Left lung (tissue), 10 donors: ENCODE results near the gene CSH1. TPM values are rescaled to one million over a fixed set of nuclear protein-coding genes. Genes with fewer than 3 reads are reported as not detected.
"Not testable (repeated sequence)": the region's sequence is repeated elsewhere in the genome, so short reads cannot be mapped to it uniquely, and the experiment has no call there.

Source experiments
- ATAC-seq: fragments of 200-7000 bp; cut with Tn5 transposase; one replicate; pipeline ENCODE4 v1.9.1; 2020; ENCODE audit warnings: moderate library complexity
- DNase-seq, 4 donors: peaks; one replicate each; pipeline ENCODE4 v3.0.0-alpha.2; 2013 to 2020
- H3K27ac ChIP-seq, 2 donors: fragments of 200-600 bp; sonication (generic) in 1 of 2; one replicate each; pipeline versions ENCODE4 v1.5.0 to v1.8.0; 2020 to 2021
- H3K27me3 ChIP-seq, 2 donors: fragments of 200-600 bp; sonication (generic) in 1 of 2; one replicate each; pipeline versions ENCODE4 v1.5.0 to v1.8.0; 2020 to 2021
- H3K36me3 ChIP-seq, 2 donors: fragments of 200-600 bp; sonication (generic) in 1 of 2; one replicate each; pipeline versions ENCODE4 v1.5.0 to v1.8.0; 2020 to 2021
- H3K4me1 ChIP-seq, 2 donors: fragments of 200-600 bp; one replicate each; pipeline ENCODE4 v1.8.0; 2021
- H3K4me3 ChIP-seq, 2 donors: fragments of 200-600 bp; sonication (generic) in 1 of 2; one replicate each; pipeline versions ENCODE4 v1.5.0 to v1.8.0; 2020 to 2021; ENCODE audit warnings: mild to moderate bottlenecking in 1 of 2
- H3K9me3 ChIP-seq, 2 donors: fragments of 200-600 bp; sonication (generic) in 1 of 2; one replicate each; pipeline versions ENCODE4 v1.5.0 to v1.8.0; 2020 to 2021
- CTCF ChIP-seq, 2 donors: fragments of 200-600 bp; sonication (generic) in 1 of 2; IDR thresholded peaks; one replicate each; pipeline versions ENCODE4 v1.5.0 to v1.8.0; 2021; ENCODE audit warnings: antibody characterized with exemption in 2 of 2
- intact Hi-C, 2 donors: fragments of 100-400 bp; cut with DNase I; formaldehyde crosslinking; loops; one replicate each; pipeline versions ENCODE4 v1.11.2 to v1.14.2; 2022
- polyA plus RNA-seq, 6 donors: library from polyadenylated mRNA; unstranded; fragments of 120-200 nt; gene quantifications; one replicate each; pipeline ENCODE4 v1.2.1, GENCODE V29; 2013; ENCODE audit not compliant: insufficient read length in 6 of 6
- total RNA-seq, 2 donors: library from RNA; stranded (reverse); fragmentation: NEBNext Ultra II Directional; extraction: Animal tissue kit (Norgen Biotek cat#: 25700); gene quantifications; one replicate each; pipeline ENCODE4 v1.2.1, GENCODE V29; 2021
- donor health status: DM: no; HTN: yes; CAD: no.
- donor health status: DM: no; HTN: no; CAD: no.

CSH1 gene
- total and polyA plus RNA-seq, 8 donors = 0.26 to 21.3 (median 0.46) TPM; not detected in 3

DNA sequence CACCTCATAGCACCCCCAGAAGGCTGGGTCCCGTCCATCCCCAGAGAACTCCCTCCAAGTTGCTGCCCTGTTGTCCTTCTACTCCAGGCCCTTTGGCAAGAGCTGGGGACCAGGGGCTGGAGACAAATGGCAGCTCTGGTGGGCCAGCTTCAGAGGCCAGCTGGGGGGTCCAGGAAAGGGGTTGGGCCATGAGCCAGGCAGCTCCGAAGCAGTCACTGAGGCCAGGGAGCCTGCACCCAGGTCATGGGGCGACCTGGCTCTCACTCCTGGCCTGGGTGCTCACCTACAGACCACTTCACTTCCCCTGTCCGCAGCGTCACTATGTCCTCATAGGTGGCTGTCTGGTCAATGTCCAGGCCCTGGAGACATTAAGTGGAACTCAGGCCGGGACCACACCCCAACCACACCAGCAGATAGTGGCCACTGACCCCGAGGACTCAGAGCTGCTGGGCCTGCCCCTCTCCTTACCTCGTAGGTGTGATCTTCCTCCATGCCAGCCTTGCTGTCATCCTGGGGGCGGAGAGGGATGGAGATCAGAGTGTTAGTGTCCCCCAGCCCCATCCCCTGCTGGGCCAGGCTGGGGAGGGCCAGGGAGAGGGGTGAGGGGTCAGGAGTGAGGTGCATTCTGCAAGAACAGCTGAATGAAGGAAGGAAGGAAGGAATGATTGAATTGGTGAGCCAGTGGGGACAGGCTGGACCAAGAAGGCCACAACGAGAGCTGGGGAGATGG lies 32.8 kb upstream of the CSH1 start:
- peaks cover 0 to 19% of the 10 kb centered on the region in 2 donors for H3K4me1 ChIP-seq
- no peaks in the 10 kb centered on the region for H3K36me3 ChIP-seq
- H3K27ac ChIP-seq = no peak overlapping the region
- no peak for TF ChIP-seq CTCF (IDR thresholded peaks at IDR 0.05)
- intact Hi-C loops = loop anchor here in 1 of 2 donors (10.0 kb wide), 1 partner anchor 56 kb away; no protein-coding TSS in a partner anchor
- DNase-seq (peak in 1 of 4 donors; percentile 53), ATAC-seq (no peak)
- no peaks in the 10 kb centered on the region for H3K9me3 ChIP-seq
- H3K4me3 ChIP-seq = no peak overlapping the region
- no peaks in the 10 kb centered on the region for H3K27me3 ChIP-seq

DNA sequence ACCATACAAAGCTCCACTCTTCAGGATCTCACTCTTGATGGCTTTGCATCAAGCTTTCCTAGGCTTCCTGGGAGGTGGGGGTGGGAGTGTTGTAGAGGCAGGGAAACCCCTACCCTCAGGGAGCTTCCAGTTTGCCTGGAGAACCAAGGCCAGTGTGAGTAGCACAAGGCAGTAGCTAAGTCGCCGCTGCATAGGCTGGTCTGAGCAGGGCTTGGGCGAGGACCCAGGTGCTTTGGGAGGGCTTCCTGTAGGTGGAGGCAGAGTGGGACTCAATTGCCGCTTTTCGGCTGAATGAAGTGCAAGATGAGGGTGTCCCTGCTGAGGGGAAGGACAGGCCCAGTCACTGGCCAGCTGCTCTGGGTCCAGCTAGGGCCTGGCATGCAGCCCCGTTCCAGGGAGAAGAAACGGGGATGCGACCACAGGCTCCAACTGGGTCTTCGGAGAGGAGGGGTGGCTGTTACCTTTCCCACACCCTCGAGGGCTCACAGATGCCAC lies 31.8 kb upstream of the CSH1 start:
- Histone ChIP-seq H3K4me1 (peaks cover 0 to 19% of the 10 kb centered on the region in 2 donors), H3K27me3 (no peaks in the 10 kb centered on the region), H3K9me3 (no peaks in the 10 kb centered on the region), H3K36me3 (no peaks in the 10 kb centered on the region), H3K27ac (no peak overlapping the region), H3K4me3 (no peak overlapping the region)
- DNase-seq = peak in 1 of 4 donors; percentile 52
- intact Hi-C loops = loop anchor here in 1 of 2 donors (10.0 kb wide), 1 partner anchor 57 kb away; no protein-coding TSS in a partner anchor
- TF ChIP-seq CTCF (IDR thresholded peaks at IDR 0.05) = no peak
- no peak for ATAC-seq

GRCh38 chr17:63927464-63928171 lies 31.2 kb upstream of the CSH1 start:
- peak in 1 of 4 donors; percentile 35 for DNase-seq
- Histone ChIP-seq H3K4me1 (peaks cover 0 to 19% of the 10 kb centered on the region in 2 donors), H3K4me3 (no peak overlapping the region), H3K27me3 (no peaks in the 10 kb centered on the region), H3K36me3 (no peaks in the 10 kb centered on the region), H3K27ac (no peak overlapping the region), H3K9me3 (no peaks in the 10 kb centered on the region)
- ATAC-seq = no peak
- TF ChIP-seq CTCF (IDR thresholded peaks at IDR 0.05) = no peak
- intact Hi-C loops = loop anchor here in 1 of 2 donors (10.0 kb wide), 1 partner anchor 57 kb away; no protein-coding TSS in a partner anchor

GRCh38 chr17:63926164-63926563 lies 29.8 kb upstream of the CSH1 start:
- H3K4me3 ChIP-seq = no peak overlapping the region
- ATAC-seq (no peak), DNase-seq (no peak)
- intact Hi-C loops = loop anchor here in 1 of 2 donors (10.0 kb wide), 1 partner anchor 59 kb away; no protein-coding TSS in a partner anchor
- peaks cover 0 to 7% of the 10 kb centered on the region in 2 donors for H3K4me1 ChIP-seq
- H3K27ac ChIP-seq = no peak overlapping the region
- no peaks in the 10 kb centered on the region for H3K27me3 ChIP-seq
- H3K36me3 ChIP-seq = no peaks in the 10 kb centered on the region
- no peaks in the 10 kb centered on the region for H3K9me3 ChIP-seq
- no peak for TF ChIP-seq CTCF (IDR thresholded peaks at IDR 0.05)

DNA sequence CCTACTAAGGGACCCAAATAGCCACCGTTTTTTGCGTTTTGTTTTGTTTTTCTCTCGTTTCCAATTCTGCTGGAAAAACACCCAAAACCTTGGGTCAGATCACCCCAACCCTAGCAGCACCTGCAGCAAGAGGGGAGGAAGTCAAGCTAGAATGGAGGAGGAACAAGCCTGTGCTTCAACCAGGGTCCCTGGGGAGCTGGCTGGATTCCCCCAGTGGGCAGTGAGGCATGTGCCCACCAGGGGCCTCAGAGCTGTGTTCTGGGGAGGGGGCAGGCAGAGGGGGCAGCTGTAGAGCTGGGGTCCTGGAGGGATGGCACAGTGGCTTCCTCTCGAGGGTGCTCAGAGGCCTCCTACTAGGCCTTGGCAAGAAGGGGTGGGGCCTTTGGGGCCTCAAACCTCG lies 29.2 kb upstream of the CSH1 start:
- ATAC-seq (no peak), DNase-seq (peak in 1 of 4 donors; percentile 43)
- Histone ChIP-seq H3K9me3 (no peaks in the 10 kb centered on the region), H3K36me3 (no peaks in the 10 kb centered on the region), H3K27ac (no peak overlapping the region), H3K4me1 (peaks cover 0 to 2% of the 10 kb centered on the region in 2 donors), H3K27me3 (no peaks in the 10 kb centered on the region), H3K4me3 (no peak overlapping the region)
- intact Hi-C loops = loop anchor here in 1 of 2 donors (10.0 kb wide), 1 partner anchor 59 kb away; no protein-coding TSS in a partner anchor
- no peak for TF ChIP-seq CTCF (IDR thresholded peaks at IDR 0.05)

- H3K27ac ChIP-seq, H3K4me3 ChIP-seq, H3K36me3 ChIP-seq, ATAC-seq, H3K4me1 ChIP-seq, H3K27me3 ChIP-seq, H3K9me3 ChIP-seq: not testable (repeated sequence)
- intact Hi-C loops = loop anchor here in 1 of 2 donors (10.0 kb wide), 1 partner anchor 62 kb away; no protein-coding TSS in a partner anchor
- peak in 1 of 4 donors; percentile 12 for DNase-seq
These were observed 26.0 kb upstream of the CSH1 start for GRCh38 chr17:63922402-63922801.

DNA sequence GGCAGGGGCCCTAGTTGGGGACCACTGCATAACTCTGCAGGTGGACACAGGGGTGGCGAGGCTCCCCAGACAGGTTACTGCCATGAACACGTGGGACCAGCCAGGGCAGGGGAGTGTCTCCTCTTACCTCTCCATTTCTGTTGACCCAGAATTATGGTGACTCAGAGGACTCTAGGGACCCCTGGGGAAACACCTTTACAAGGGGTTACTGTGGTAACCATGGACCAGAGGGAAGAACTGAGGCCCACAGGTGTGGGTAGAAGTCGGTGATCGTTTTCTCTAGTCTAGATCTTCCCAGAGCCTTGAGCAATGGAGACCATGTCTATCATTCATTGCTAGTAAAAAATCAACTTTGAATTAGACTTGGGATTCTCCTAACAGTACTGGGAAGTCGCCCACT lies 24.4 kb upstream of the CSH1 start:
- not testable (repeated sequence) for H3K36me3 ChIP-seq, H3K9me3 ChIP-seq, H3K4me3 ChIP-seq, ATAC-seq, H3K27ac ChIP-seq, DNase-seq, H3K27me3 ChIP-seq, H3K4me1 ChIP-seq
- intact Hi-C loops = loop anchor here in 1 of 2 donors (10.0 kb wide), 1 partner anchor 64 kb away; no protein-coding TSS in a partner anchor
